Panc1 (cell line): ENCODE measurements around the gene CCR9. TPM values are rescaled to one million over a fixed set of nuclear protein-coding genes. Genes with fewer than 3 reads are reported as not detected.

ENCODE experiments used
- ATAC-seq: fragments of 200-7000 bp; cut with Tn5 transposase; 2 replicates; pipeline ENCODE4 v1.9.1; 2020; ENCODE audit warnings: mild to moderate bottlenecking, moderate library complexity
- BruUV-seq: library from RNA; stranded (reverse); fragments of 400-500 nt; replicated peaks from 2 replicates; lab custom pipeline; 2021; lab: Mats Ljungman, UMichigan
- CTCF ChIA-PET: fragments of 300-600 bp; sonication (Branson Sonifier 250); formaldehyde crosslinking; loops from one replicate; lab custom pipeline; 2022; ENCODE audit warnings: antibody characterized with exemption; lab: Charles Lee
- POLR2A ChIA-PET: fragments of 300-600 bp; sonication (Branson Sonifier 250); formaldehyde crosslinking; loops from one replicate; lab custom pipeline; 2022; ENCODE audit warnings: antibody characterized with exemption; lab: Charles Lee
- DNase-seq: peaks from one replicate; pipeline ENCODE4 v3.0.0-alpha.2; 2010; ENCODE audit warnings: low read depth, low spot score
- H3K27ac ChIP-seq: 2 replicates; pipeline ENCODE4 v1.5.1; 2011; ENCODE audit warnings: mild to moderate bottlenecking, low read length, inconsistent platforms
- H3K27me3 ChIP-seq: fragments of 200-500 bp; sonication (Bioruptor generic); 2 replicates; pipeline ENCODE4 v1.6.0; 2014; ENCODE audit warnings: low read length, inconsistent platforms; ENCODE audit not compliant: control insufficient read depth, insufficient read depth
- H3K36me3 ChIP-seq: fragments of 200-500 bp; sonication (Bioruptor generic); 2 replicates; pipeline ENCODE4 v1.5.1; 2014; ENCODE audit warnings: inconsistent platforms, mild to moderate bottlenecking, low read length, moderate library complexity; ENCODE audit not compliant: control insufficient read depth, insufficient read depth
- H3K4me1 ChIP-seq: 2 replicates; pipeline ENCODE4 v1.5.1; 2011; ENCODE audit warnings: inconsistent platforms, mild to moderate bottlenecking, low read length, moderate library complexity; ENCODE audit not compliant: control insufficient read depth, insufficient read depth
- H3K4me3 ChIP-seq, 2 experiments: 2 replicates each; pipeline ENCODE4 v1.5.1; 2011 to 2012; ENCODE audit warnings: low read depth in 2 of 2, low read length in 2 of 2, mild to moderate bottlenecking in 2 of 2, inconsistent platforms in 1 of 2, moderate library complexity in 1 of 2
- H3K9me3 ChIP-seq: fragments of 200-500 bp; sonication (Bioruptor generic); 2 replicates; pipeline ENCODE4 v1.5.1; 2014; ENCODE audit warnings: low read depth, mild to moderate bottlenecking, inconsistent platforms, low read length, moderate library complexity; ENCODE audit not compliant: control insufficient read depth, insufficient read depth
- CTCF ChIP-seq: fragments of 450-650 bp; IDR thresholded peaks from 2 replicates; pipeline ENCODE4 v1.5.1; 2017; ENCODE audit warnings: mild to moderate bottlenecking
- POLR2AphosphoS5 ChIP-seq: IDR thresholded peaks from 2 replicates; pipeline ENCODE4 v1.6.1; 2012; ENCODE audit warnings: mild to moderate bottlenecking, low read depth, low read length, moderate library complexity
- REST ChIP-seq, 2 experiments: IDR thresholded peaks; 2 replicates each; pipeline ENCODE4 v1.6.1; 2011 to 2012; ENCODE audit warnings: low read depth in 2 of 2, control low read depth in 1 of 2, low read length in 1 of 2, mild to moderate bottlenecking in 1 of 2, moderate library complexity in 1 of 2; ENCODE audit not compliant: insufficient read depth in 1 of 2
- SIN3A ChIP-seq: IDR thresholded peaks from 2 replicates; pipeline ENCODE4 v1.6.1; 2012; ENCODE audit warnings: low read depth, mild to moderate bottlenecking, low read length, moderate library complexity, borderline replicate concordance; ENCODE audit not compliant: insufficient read depth
- TCF7L2 ChIP-seq: IDR thresholded peaks from 2 replicates; pipeline ENCODE4 v1.6.1; 2011; ENCODE audit warnings: mild to moderate bottlenecking, low read depth, low read length, inconsistent platforms
- in situ Hi-C: cut with HindIII; loops from 2 replicates; pipeline ENCODE4 v1.10.0; 2016; ENCODE audit warnings: low sequenced_read_pairs, low pct_unique_long_range_greater_than_20kb
- intact Hi-C: fragments of 100-400 bp; cut with micrococcal nuclease; formaldehyde crosslinking; loops from one replicate; pipeline ENCODE4 v1.10.0; 2022; ENCODE audit not compliant: unreplicated experiment
- total RNA-seq: library from RNA; stranded (reverse); gene quantifications from one replicate; pipeline ENCODE4 v1.2.1, GENCODE V29; 2021; ENCODE audit not compliant: unreplicated experiment

The CCR9 gene
- total RNA-seq, 1 experiment from 2014 or later = not detected

DNA sequence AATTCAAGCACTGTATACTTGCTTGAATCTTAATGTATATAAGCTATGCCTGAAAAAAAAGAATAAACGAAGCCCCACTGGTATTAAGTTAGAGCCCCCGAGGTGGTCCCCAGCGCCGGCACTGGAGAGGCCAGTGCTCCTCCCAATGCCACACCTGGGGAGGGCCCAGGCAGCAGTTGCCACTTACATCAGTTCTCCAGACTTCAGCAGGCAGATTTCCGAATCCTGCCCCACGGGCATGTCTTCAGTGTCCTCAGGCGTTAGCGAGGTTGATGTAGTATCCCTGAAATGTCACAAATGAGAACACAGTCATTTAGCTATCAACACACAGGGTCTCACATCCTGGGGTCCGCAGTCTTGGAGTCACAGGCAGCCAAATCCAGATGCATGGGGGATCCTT is 49.9 kb downstream of the CCR9 start:
- no peaks in the 10 kb centered on the region for H3K36me3 ChIP-seq
- CTCF ChIA-PET = no interaction called here
- H3K27me3 ChIP-seq = no peaks in the 10 kb centered on the region
- TF ChIP-seq TCF7L2 = no peak
- ATAC-seq = no peak
- no peak overlapping the region for H3K4me3 ChIP-seq
- no peaks in the 10 kb centered on the region for H3K4me1 ChIP-seq
- in situ Hi-C loops = no loop called here
- no TSS peak for BruUV-seq
- no peak for DNase-seq
- POLR2A ChIA-PET = no interaction called here
- H3K9me3 ChIP-seq = no peaks in the 10 kb centered on the region
- H3K27ac ChIP-seq = no peak overlapping the region
- intact Hi-C loops = loop anchor here (10.0 kb wide), 1 partner anchor 439 kb away; the partner anchor contains the start of gene CCR5

DNA sequence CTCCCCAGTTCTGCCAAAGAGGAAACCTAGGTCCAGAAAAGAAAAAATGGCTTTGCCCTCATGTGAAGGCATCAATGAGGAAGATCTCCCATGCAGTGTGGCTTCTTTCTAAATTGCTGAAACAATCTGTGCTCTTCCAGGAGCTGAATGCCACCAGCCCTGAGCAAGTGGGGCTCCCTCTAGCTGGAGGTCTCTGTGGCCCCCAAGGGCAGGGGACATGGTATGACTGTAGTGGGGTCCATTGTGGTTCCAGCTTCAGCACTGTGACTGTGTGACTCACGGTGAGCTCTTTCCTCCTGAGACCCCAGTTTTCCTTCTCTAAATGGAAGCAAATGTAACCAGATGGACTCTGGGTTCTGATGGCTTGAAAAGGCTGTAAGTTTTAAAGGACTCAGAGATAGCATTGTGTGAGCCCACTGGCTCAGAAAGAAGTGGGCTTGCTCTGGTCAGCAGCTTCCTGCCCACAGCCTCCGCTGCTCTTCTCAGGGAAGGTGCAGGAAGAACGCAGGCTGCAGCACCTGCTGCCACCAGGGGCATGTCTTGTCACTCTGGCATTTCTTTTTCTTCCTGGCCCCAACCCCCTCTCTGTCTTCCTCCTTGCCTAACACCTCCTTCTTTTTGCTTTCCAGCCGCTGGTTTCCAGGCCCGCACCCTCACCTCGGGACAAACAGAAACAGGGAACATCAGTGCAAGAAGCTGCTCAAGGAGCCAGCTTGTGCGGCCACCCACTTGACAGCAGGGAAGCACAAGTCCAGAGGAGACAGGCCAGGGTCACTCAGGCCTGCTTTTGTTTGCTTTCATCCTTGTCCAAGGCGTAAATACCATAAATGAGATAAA is 51.1 kb downstream of the CCR9 start:
- TF ChIP-seq TCF7L2 (no peak), POLR2AphosphoS5 (no peak), SIN3A (no peak)
- no peak for ATAC-seq
- POLR2A ChIA-PET = no interaction called here

DNA sequence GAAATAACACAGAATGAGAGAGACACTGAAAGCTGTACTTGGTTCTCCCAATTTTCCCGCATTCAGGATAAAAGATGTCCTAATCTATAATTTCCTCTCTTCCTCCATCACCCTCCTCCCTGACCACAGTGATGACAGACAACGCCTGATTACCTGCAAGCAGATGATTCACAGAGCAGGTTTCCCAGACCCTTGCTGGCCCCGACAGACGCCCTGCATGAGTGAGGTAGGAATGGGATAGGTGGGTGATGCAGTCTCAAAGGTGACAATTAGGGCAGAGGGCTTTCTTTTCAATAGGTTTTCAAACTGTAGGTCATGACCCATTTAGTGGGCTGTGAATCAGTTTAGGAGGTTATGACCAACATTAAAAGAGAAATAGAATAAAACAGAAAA is 51.7 kb downstream of the CCR9 start:
- Histone ChIP-seq H3K36me3 (no peaks in the 10 kb centered on the region), H3K27me3 (no peaks in the 10 kb centered on the region), H3K9me3 (no peaks in the 10 kb centered on the region), H3K4me1 (no peaks in the 10 kb centered on the region), H3K4me3 (no peak overlapping the region), H3K27ac (no peak overlapping the region)
- BruUV-seq = no TSS peak
- ChIA-PET POLR2A (no interaction called here), CTCF (interaction anchor here (1.1 to 3.0 kb wide), 2 partner anchors 141 to 439 kb away, joined by 4 to 19 read pairs; no protein-coding TSS in a partner anchor)
- no peak for TF ChIP-seq SIN3A
- no peak for TF ChIP-seq CTCF
- TF ChIP-seq POLR2AphosphoS5 = no peak
- no peak for TF ChIP-seq REST (IDR thresholded peaks at IDR 0.05; ENCODE audit: insufficient read depth in 1 of 2, low read depth in 2 of 2, low read length in 1 of 2)
- no peak for TF ChIP-seq TCF7L2
- DNase-seq (no peak), ATAC-seq (no peak)
- in situ Hi-C loops = no loop called here
- intact Hi-C loops = loop anchor here (1.0 to 10.0 kb wide), 2 partner anchors 140 to 437 kb away; partner anchors contain the start of gene CCR5

More for the DNA sequence above, 51.1 kb downstream of the CCR9 start:
- H3K4me1 ChIP-seq = no peaks in the 10 kb centered on the region
- no peak for DNase-seq
- CTCF ChIA-PET = no interaction called here
- H3K9me3 ChIP-seq = no peaks in the 10 kb centered on the region
- no peaks in the 10 kb centered on the region for H3K36me3 ChIP-seq
- in situ Hi-C loops = no loop called here
- no peak overlapping the region for H3K4me3 ChIP-seq
- no TSS peak for BruUV-seq
- intact Hi-C loops = loop anchor here (1.0 to 10.0 kb wide), 2 partner anchors 141 to 437 kb away; partner anchors contain the start of gene CCR5
- no peak overlapping the region for H3K27ac ChIP-seq
- no peaks in the 10 kb centered on the region for H3K27me3 ChIP-seq
